Glutamatergic neuron (in vitro differentiated cells): ENCODE results near the gene MYH6. TPM values are rescaled to one million over a fixed set of nuclear protein-coding genes. Genes with fewer than 3 reads are reported as not detected.

Source experiments
- DNase-seq: peaks from one replicate; pipeline ENCODE4 v3.0.0; 2022
- H3K27ac Mint-ChIP-seq: one replicate; pipeline ENCODE4 v1.8.0; 2020; ENCODE audit warnings: mild to moderate bottlenecking, mixed read lengths, inconsistent platforms; ENCODE audit not compliant: unreplicated experiment
- H3K27me3 Mint-ChIP-seq: one replicate; pipeline ENCODE4 v1.8.0; 2020; ENCODE audit warnings: mild to moderate bottlenecking, moderate library complexity, mixed read lengths, inconsistent platforms; ENCODE audit not compliant: unreplicated experiment
- H3K36me3 Mint-ChIP-seq: one replicate; pipeline ENCODE4 v1.8.0; 2020; ENCODE audit warnings: mild to moderate bottlenecking, mixed read lengths, inconsistent platforms; ENCODE audit not compliant: unreplicated experiment
- H3K4me1 Mint-ChIP-seq: one replicate; pipeline ENCODE4 v1.8.0; 2020; ENCODE audit warnings: mild to moderate bottlenecking, low read depth, mixed read lengths, inconsistent platforms; ENCODE audit not compliant: unreplicated experiment
- H3K4me3 Mint-ChIP-seq: one replicate; pipeline ENCODE4 v1.8.0; 2020; ENCODE audit warnings: mild to moderate bottlenecking, mixed read lengths, inconsistent platforms; ENCODE audit not compliant: unreplicated experiment
- H3K9me3 Mint-ChIP-seq: one replicate; pipeline ENCODE4 v1.8.0; 2020; ENCODE audit warnings: mild to moderate bottlenecking, moderate library complexity, mixed read lengths, inconsistent platforms; ENCODE audit not compliant: unreplicated experiment
- CTCF ChIP-seq: fragments of 200-600 bp; sonication (generic); IDR thresholded peaks from one replicate; pipeline ENCODE4 v1.5.0; 2021; ENCODE audit not compliant: partially characterized antibody, unreplicated experiment
- total RNA-seq: library from RNA; stranded (reverse); fragmentation: NEBNext Ultra II Directional; extraction: Animal tissue kit (Norgen Biotek cat#: 25700); gene quantifications from one replicate; pipeline ENCODE4 v1.2.1, GENCODE V29; 2021; ENCODE audit not compliant: unreplicated experiment

The MYH6 gene
- total RNA-seq, 1 donor from 2014 or later = not detected

- H3K4me3 Mint-ChIP-seq = no peak overlapping the region
- no peak for TF ChIP-seq CTCF
- no peaks in the 10 kb centered on the region for H3K36me3 Mint-ChIP-seq
- no peaks in the 10 kb centered on the region for H3K4me1 Mint-ChIP-seq
- peaks cover 6% of the 10 kb centered on the region for H3K27me3 Mint-ChIP-seq
- H3K9me3 Mint-ChIP-seq = peaks cover 3% of the 10 kb centered on the region
- no peak overlapping the region for H3K27ac Mint-ChIP-seq
- no peak for DNase-seq
Measured at GRCh38 chr14:23443881-23444280, 35.8 kb upstream of the MYH6 start.

DNA sequence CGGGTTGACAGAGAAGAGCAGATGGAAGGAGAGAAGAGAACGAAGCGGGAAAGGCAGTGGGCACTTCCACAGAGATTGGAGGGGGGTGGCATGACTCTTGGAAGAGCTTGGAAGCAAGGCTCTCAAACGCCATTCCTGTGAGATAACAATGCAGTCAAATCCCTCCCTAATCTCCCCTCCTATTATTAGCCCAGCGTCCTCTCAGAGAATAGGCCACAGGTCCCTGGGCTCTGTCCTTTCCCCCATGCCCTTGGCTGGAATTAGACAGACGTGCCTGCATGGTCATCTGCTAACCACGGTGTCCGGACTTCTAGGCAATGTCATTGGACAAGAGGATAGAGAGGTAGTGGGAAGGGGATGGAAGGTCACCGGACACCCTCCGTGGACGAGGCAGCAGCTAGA is 35.3 kb upstream of the MYH6 start:
- Mint-ChIP-seq H3K36me3 (no peaks in the 10 kb centered on the region), H3K27me3 (peaks cover 6% of the 10 kb centered on the region), H3K4me3 (no peak overlapping the region), H3K27ac (no peak overlapping the region), H3K4me1 (no peaks in the 10 kb centered on the region), H3K9me3 (peaks cover 3% of the 10 kb centered on the region)
- no peak for DNase-seq
- TF ChIP-seq CTCF = no peak

- Mint-ChIP-seq H3K36me3 (no peaks in the 10 kb centered on the region), H3K4me1 (no peaks in the 10 kb centered on the region), H3K27me3 (peaks cover 6% of the 10 kb centered on the region), H3K27ac (no peak overlapping the region), H3K4me3 (no peak overlapping the region), H3K9me3 (peaks cover 3% of the 10 kb centered on the region)
- TF ChIP-seq CTCF = no peak
- DNase-seq = no peak
Measured at GRCh38 chr14:23442721-23443356, 34.8 kb upstream of the MYH6 start.

DNA sequence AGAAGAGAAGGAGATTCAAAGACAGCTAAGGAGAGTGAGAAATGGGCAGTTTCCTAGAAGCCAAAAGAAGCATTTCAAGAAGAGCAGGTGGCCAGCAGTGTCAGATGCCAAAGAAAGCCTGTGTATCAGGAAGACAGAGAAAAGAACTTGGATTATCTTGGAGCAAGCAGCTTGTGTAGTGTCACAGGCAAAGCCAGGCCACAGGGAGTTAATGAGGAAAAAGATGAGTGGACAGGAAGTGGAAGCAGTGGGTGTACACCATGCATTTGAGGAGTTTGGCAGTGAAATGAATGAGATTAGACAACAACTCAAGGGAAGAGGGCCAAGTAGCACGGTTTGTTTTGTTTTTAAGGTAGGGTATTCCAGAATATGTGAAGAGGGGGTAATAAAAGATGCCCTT is 33.0 kb upstream of the MYH6 start:
- no peak overlapping the region for H3K27ac Mint-ChIP-seq

More for the DNA sequence above, 33.0 kb upstream of the MYH6 start:
- Mint-ChIP-seq H3K36me3 (no peaks in the 10 kb centered on the region), H3K4me3 (no peak overlapping the region), H3K27me3 (peaks cover 6% of the 10 kb centered on the region), H3K4me1 (no peaks in the 10 kb centered on the region), H3K9me3 (peaks cover 3% of the 10 kb centered on the region)
- TF ChIP-seq CTCF = no peak
- no peak for DNase-seq
